H9 (cell line): ENCODE data around the gene NUP188. TPM values are rescaled to one million over a fixed set of nuclear protein-coding genes. Genes with fewer than 3 reads are reported as not detected.

Experiments
- DNase-seq: peaks from one replicate; pipeline ENCODE4 v3.0.0-alpha.2; 2017
- H2AFZ ChIP-seq: one replicate; pipeline ENCODE4 v1.6.1; 2013; ENCODE audit warnings: mild to moderate bottlenecking, low read length, control low read depth, moderate library complexity
- H2AK5ac ChIP-seq: 2 replicates; pipeline ENCODE4 v1.6.1; 2013; ENCODE audit warnings: low read length, control low read depth, mixed read lengths; ENCODE audit not compliant: insufficient read length
- H2BK120ac ChIP-seq: one replicate; pipeline ENCODE4 v1.6.1; 2013; ENCODE audit warnings: low read depth, mild to moderate bottlenecking, low read length, control low read depth, inconsistent platforms; ENCODE audit not compliant: poor library complexity, severe bottlenecking
- H2BK12ac ChIP-seq: 2 replicates; pipeline ENCODE4 v1.6.1; 2013; ENCODE audit warnings: low read length, control low read depth, mixed read lengths, low read depth; ENCODE audit not compliant: insufficient read length
- H2BK15ac ChIP-seq: 2 replicates; pipeline ENCODE4 v1.6.1; 2013; ENCODE audit warnings: low read depth, low read length, control low read depth
- H2BK20ac ChIP-seq: one replicate; pipeline ENCODE4 v1.6.1; 2013; ENCODE audit warnings: low read depth, mild to moderate bottlenecking, low read length, control low read depth, inconsistent platforms; ENCODE audit not compliant: poor library complexity, severe bottlenecking
- H2BK5ac ChIP-seq: 2 replicates; pipeline ENCODE4 v1.6.1; 2013; ENCODE audit warnings: low read length, control low read depth, mixed read lengths; ENCODE audit not compliant: insufficient read length
- H3K14ac ChIP-seq: 2 replicates; pipeline ENCODE4 v1.6.1; 2013; ENCODE audit warnings: low read length, control low read depth; ENCODE audit not compliant: insufficient read depth
- H3K18ac ChIP-seq: 2 replicates; pipeline ENCODE4 v1.6.1; 2013; ENCODE audit warnings: low read depth, mild to moderate bottlenecking, mixed read lengths, low read length, control low read depth; ENCODE audit not compliant: insufficient read length
- H3K23ac ChIP-seq: 2 replicates; pipeline ENCODE4 v1.6.1; 2013; ENCODE audit warnings: low read length, control low read depth, mixed read lengths, low read depth; ENCODE audit not compliant: insufficient read length
- H3K23me2 ChIP-seq: 2 replicates; pipeline ENCODE4 v1.6.1; 2013; ENCODE audit warnings: low read depth, mild to moderate bottlenecking, mixed read lengths, low read length, control low read depth; ENCODE audit not compliant: insufficient read length, poor library complexity, severe bottlenecking
- H3K27ac ChIP-seq: 2 replicates; pipeline ENCODE4 v1.5.1; 2013; ENCODE audit warnings: low read length, control low read depth, mixed read lengths, low read depth; ENCODE audit not compliant: insufficient read length
- H3K27me3 ChIP-seq: 2 replicates; pipeline ENCODE4 v1.6.1; 2013; ENCODE audit warnings: low read length, control low read depth, inconsistent platforms; ENCODE audit not compliant: insufficient read depth
- H3K4ac ChIP-seq: 2 replicates; pipeline ENCODE4 v1.6.1; 2013; ENCODE audit warnings: low read depth, mild to moderate bottlenecking, control low read depth, inconsistent platforms, low read length, moderate library complexity
- H3K4me1 ChIP-seq: 2 replicates; pipeline ENCODE4 v1.6.1; 2013; ENCODE audit warnings: low read length, control low read depth, inconsistent platforms; ENCODE audit not compliant: insufficient read depth
- H3K4me2 ChIP-seq: 2 replicates; pipeline ENCODE4 v1.6.1; 2013; ENCODE audit warnings: low read length, control low read depth, mixed read lengths; ENCODE audit not compliant: insufficient read length, insufficient read depth
- H3K56ac ChIP-seq: 2 replicates; pipeline ENCODE4 v1.6.1; 2013; ENCODE audit warnings: low read depth, mild to moderate bottlenecking, mixed read lengths, low read length, control low read depth; ENCODE audit not compliant: insufficient read length
- H3K79me1 ChIP-seq: 2 replicates; pipeline ENCODE4 v1.6.1; 2013; ENCODE audit warnings: low read depth, mild to moderate bottlenecking, moderate library complexity, low read length, control low read depth, inconsistent platforms; ENCODE audit not compliant: insufficient read depth, poor library complexity, severe bottlenecking
- H3K79me2 ChIP-seq: 2 replicates; pipeline ENCODE4 v1.6.1; 2013; ENCODE audit warnings: low read length, control low read depth, inconsistent platforms; ENCODE audit not compliant: insufficient read depth
- H3K9ac ChIP-seq: 2 replicates; pipeline ENCODE4 v1.6.1; 2013; ENCODE audit warnings: low read length, control low read depth, mixed read lengths; ENCODE audit not compliant: insufficient read length; ENCODE audit errors: extremely low read depth
- H3K9me3 ChIP-seq: one replicate; pipeline ENCODE4 v1.6.1; 2013; ENCODE audit warnings: low read depth, low read length, inconsistent platforms; ENCODE audit not compliant: control insufficient read depth
- H3T11ph ChIP-seq: one replicate; pipeline ENCODE4 v1.6.1; 2013; ENCODE audit warnings: mild to moderate bottlenecking, low read length, control low read depth, inconsistent platforms
- H4K20me1 ChIP-seq: one replicate; pipeline ENCODE4 v1.6.1; 2013; ENCODE audit not compliant: control insufficient read depth, insufficient read length, insufficient read depth
- H4K5ac ChIP-seq: 2 replicates; pipeline ENCODE4 v1.6.1; 2013; ENCODE audit warnings: low read depth, mild to moderate bottlenecking, mixed read lengths, low read length, control low read depth; ENCODE audit not compliant: insufficient read length
- H4K8ac ChIP-seq: replicated peaks from 2 replicates; pipeline ENCODE4 v1.6.1; 2013; ENCODE audit warnings: low read length, control low read depth, mixed read lengths, low read depth; ENCODE audit not compliant: insufficient read length
- H4K91ac ChIP-seq: 2 replicates; pipeline ENCODE4 v1.6.1; 2013; ENCODE audit warnings: low read depth, mild to moderate bottlenecking, moderate library complexity, mixed read lengths, low read length, control low read depth; ENCODE audit not compliant: insufficient read length
- H3K27ac Mint-ChIP-seq, 3 experiments: 2 replicates in 2 of 3; 3 replicates in 1 of 3; pipeline ENCODE4 v1.8.0; 2020 to 2021; ENCODE audit warnings: mixed read lengths in 3 of 3, mild to moderate bottlenecking in 1 of 3, moderate library complexity in 1 of 3
- H3K27me3 Mint-ChIP-seq: 2 replicates; pipeline ENCODE4 v1.8.0; 2021; ENCODE audit warnings: low read depth, mild to moderate bottlenecking, moderate library complexity, mixed read lengths
- H3K36me3 Mint-ChIP-seq, 3 experiments: 2 replicates in 2 of 3; 3 replicates in 1 of 3; pipeline ENCODE4 v1.8.0; 2020 to 2021; ENCODE audit warnings: low read depth in 3 of 3, mixed read lengths in 3 of 3; ENCODE audit not compliant: insufficient read depth in 1 of 3
- H3K4me1 Mint-ChIP-seq, 2 experiments: 2 replicates each; pipeline ENCODE4 v1.8.0; 2020; ENCODE audit warnings: mixed read lengths in 2 of 2
- H3K4me3 Mint-ChIP-seq, 2 experiments: 2 replicates in 1 of 2; 3 replicates in 1 of 2; pipeline ENCODE4 v1.8.0; 2020 to 2021; ENCODE audit warnings: mild to moderate bottlenecking in 2 of 2, mixed read lengths in 2 of 2, moderate library complexity in 1 of 2
- H3K9me3 Mint-ChIP-seq, 2 experiments: 2 replicates in 1 of 2; 3 replicates in 1 of 2; pipeline ENCODE4 v1.8.0; 2020; ENCODE audit warnings: mild to moderate bottlenecking in 2 of 2, mixed read lengths in 2 of 2, moderate library complexity in 1 of 2
- CTCF ChIP-seq: fragments of 200-600 bp; sonication (generic); conservative IDR thresholded peaks from 3 replicates; pipeline ENCODE4 v1.8.0; 2021; ENCODE audit warnings: antibody characterized with exemption, mild to moderate bottlenecking
- WGBS: extraction: QIAGEN DNeasy Blood & Tissue Kit; methylation state at CpG from one replicate; pipeline ENCODE4 v1.1.7; 2013; ENCODE audit warnings: missing lambda C conversion rate, low lambda C conversion rate, mixed read lengths; ENCODE audit not compliant: insufficient read length; ENCODE audit errors: extremely low coverage; 5-methylcytosine and 5-hydroxymethylcytosine counted together
- total RNA-seq: library from RNA; stranded (reverse); gene quantifications from 2 replicates; pipeline ENCODE4 v1.2.1, GENCODE V29; 2021

The NUP188 gene
- total RNA-seq, 1 experiment from 2014 or later = 101 TPM

- H3K79me2 ChIP-seq = peaks cover 3% of the 10 kb centered on the region; the same call in 1 of the 2 replicates
- no peak for TF ChIP-seq CTCF
- Mint-ChIP-seq H3K27me3 (no peaks in the 10 kb centered on the region), H3K36me3 (peaks cover under 1 to 6% (median 6%) of the 10 kb centered on the region in 3 experiments; a peak in 3 of 7 replicates), H3K9me3 (no peaks in the 10 kb centered on the region), H3K27ac (peak within 1 kb of the TSS; percentile 76 to 94 (median 92); a peak in 6 of 7 replicates), H3K4me1 (peaks cover 18 to 23% of the 10 kb centered on the region in 2 experiments), H3K4me3 (peak within 1 kb of the TSS; percentile 97 to 99)
- H3K56ac ChIP-seq = no peak within 1 kb of the TSS
- H2BK12ac ChIP-seq = no peak within 1 kb of the TSS
- H2BK15ac ChIP-seq = no peak within 1 kb of the TSS; the same call in 1 of the 2 replicates
- H4K91ac ChIP-seq = no peak within 1 kb of the TSS
- H3K4me1 ChIP-seq = no peaks in the 10 kb centered on the region
- no peak within 1 kb of the TSS for H3K23ac ChIP-seq
- H4K8ac ChIP-seq = no peak within 1 kb of the TSS
- H3K4me2 ChIP-seq = peak within 1 kb of the TSS; percentile 91
- peak within 1 kb of the TSS; percentile 49 for H3K18ac ChIP-seq
- no peaks in the 10 kb centered on the region for H4K20me1 ChIP-seq
- no CpG with 5 or more reads among the region's 49 CpGs for WGBS
- H3K27me3 ChIP-seq = no peaks in the 10 kb centered on the region
- no peak within 1 kb of the TSS for H2BK120ac ChIP-seq
- H3K9ac ChIP-seq = peak within 1 kb of the TSS; percentile 36
- H2AFZ ChIP-seq = peak within 1 kb of the TSS; percentile 81
- H4K5ac ChIP-seq = no peak within 1 kb of the TSS
- no peak within 1 kb of the TSS for H2AK5ac ChIP-seq
- H2BK20ac ChIP-seq = no peak within 1 kb of the TSS
- H3K9me3 ChIP-seq = no peaks in the 10 kb centered on the region
- H2BK5ac ChIP-seq = no peak within 1 kb of the TSS
- peaks cover 7% of the 10 kb centered on the region for H3K23me2 ChIP-seq
- no peaks in the 10 kb centered on the region for H3K79me1 ChIP-seq
- H3T11ph ChIP-seq = no peak within 1 kb of the TSS
- no peak within 1 kb of the TSS for H3K4ac ChIP-seq
- peak within 1 kb of the TSS; percentile 8; the same call in 1 of the 2 replicates for H3K14ac ChIP-seq
- H3K27ac ChIP-seq = no peak within 1 kb of the TSS
- peak; percentile 99 for DNase-seq
These were observed 88.9 kb downstream of the NUP188 start, which contains the start of gene MIGA2 for GRCh38 chr9:129036241-129036922. TSS of gene MIGA2 (plus strand) at chr9:129036626. CDS start at chr9:129040595, 3,969 bp downstream.
